GM20000 (cell line): ENCODE results near the gene ANTXR2.
"Not testable (repeated sequence)": the region's sequence is repeated elsewhere in the genome, so short reads cannot be mapped to it uniquely, and the experiment has no call there.

Experiments
- DNase-seq: peaks from one replicate; pipeline ENCODE4 v3.0.0; 2012; ENCODE audit warnings: low spot score
- TF ChIP-seq, protein P1 (sequence below): IDR thresholded peaks from 2 replicates; pipeline ENCODE4 v1.5.1; 2012; ENCODE audit warnings: mild to moderate bottlenecking, control low read depth; ENCODE audit errors: extremely low read depth, missing control alignments

The ANTXR2 gene

DNA sequence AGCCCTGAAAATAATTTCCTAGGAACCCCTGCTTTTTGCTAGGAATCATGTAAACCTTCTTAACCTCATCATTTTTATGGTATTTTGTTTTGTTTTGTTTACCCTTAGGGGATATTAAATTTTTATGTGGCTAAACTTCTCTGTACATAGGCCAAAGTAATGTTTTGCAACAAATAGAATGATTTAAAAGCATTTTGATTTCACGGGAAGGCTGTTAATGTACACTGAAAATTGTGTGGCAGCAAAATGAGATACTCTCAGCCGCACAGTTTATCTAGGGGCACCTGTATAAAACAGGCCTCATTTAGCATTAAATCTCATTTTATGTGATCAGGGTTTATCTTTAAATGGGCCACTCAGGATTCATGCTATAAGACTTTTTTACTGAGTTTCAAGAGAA is 175.0 kb downstream of the ANTXR2 start:
- TF ChIP-seq, protein P1, sequence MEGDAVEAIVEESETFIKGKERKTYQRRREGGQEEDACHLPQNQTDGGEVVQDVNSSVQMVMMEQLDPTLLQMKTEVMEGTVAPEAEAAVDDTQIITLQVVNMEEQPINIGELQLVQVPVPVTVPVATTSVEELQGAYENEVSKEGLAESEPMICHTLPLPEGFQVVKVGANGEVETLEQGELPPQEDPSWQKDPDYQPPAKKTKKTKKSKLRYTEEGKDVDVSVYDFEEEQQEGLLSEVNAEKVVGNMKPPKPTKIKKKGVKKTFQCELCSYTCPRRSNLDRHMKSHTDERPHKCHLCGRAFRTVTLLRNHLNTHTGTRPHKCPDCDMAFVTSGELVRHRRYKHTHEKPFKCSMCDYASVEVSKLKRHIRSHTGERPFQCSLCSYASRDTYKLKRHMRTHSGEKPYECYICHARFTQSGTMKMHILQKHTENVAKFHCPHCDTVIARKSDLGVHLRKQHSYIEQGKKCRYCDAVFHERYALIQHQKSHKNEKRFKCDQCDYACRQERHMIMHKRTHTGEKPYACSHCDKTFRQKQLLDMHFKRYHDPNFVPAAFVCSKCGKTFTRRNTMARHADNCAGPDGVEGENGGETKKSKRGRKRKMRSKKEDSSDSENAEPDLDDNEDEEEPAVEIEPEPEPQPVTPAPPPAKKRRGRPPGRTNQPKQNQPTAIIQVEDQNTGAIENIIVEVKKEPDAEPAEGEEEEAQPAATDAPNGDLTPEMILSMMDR, result no peak
- no peak for DNase-seq

DNA sequence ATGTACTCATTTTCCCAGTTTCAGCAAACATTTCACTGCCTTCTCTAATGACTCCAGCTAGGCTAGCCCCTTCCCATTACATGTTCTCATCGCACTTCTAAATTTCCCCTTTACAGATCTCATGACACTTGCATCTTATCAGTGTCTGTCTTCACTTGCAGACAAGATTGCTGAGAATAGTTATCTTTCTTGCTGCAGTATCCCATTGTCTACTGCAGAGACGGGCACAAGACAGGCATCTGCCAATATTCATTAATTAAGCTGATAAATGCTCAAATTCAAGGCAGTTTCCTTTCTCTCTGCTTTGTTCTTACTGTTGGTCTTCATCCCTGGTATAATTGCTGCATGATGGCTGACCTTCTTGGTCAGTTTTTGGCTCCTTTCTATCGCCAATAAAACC is 175.9 kb downstream of the ANTXR2 start:
- TF ChIP-seq, protein P1, result no peak
- DNase-seq, result no peak

DNA sequence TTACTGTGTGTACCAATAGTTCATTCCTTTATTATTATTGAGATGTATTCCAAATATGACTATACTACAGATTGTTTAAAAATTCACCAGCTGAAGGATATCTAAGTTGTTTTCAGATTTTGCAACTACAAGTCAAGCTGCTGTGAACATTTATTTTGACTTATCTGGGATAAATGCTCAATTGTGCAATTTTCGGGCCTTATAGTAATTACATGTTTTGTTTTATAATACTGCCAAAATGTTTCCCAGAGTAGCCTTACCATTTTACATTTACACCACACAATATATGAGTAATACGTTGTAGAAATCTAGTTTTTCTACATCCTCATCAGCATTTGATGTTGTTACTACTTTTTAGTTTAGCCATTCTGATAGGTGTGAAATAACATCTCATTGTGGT is 179.6 kb downstream of the ANTXR2 start:
- no peak for DNase-seq
- TF ChIP-seq, protein P1, result no peak

DNA sequence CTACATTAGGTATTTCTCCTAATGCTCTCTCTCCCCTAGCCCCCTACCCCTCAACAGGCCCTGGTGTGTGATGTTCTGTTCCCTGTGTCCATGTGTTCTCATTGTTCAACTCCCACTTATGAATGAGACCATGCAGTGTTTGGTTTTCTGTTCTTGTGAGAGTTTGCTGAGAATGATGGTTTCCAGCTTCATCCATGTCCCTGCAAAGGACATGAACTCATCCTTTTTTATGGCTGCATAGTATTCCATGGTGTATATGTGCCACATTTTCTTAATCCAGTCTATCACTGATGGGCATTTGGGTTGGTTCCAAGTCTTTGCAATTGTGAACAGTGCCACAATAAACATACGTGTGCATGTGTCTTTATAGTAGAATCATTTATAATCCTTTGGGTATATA is 184.0 kb downstream of the ANTXR2 start:
- DNase-seq, result not testable (repeated sequence)

DNA sequence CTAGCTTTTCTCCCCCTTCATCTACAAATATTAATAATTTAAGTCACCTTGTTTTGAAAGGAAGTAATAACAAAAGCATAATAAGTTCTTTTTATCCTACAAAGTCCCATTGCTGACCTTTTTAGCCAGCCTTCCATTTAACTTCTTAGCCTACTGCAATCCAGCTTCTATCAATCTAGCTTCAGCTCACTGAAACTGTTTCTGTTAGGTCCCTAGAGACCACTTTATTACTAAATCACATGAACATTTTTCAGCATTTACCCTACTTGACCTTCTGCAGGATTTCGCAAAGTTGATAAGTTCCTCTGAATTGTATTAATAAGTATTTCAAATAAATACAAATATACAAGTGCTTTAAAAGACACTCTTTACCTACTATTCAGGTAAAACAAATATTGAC is 186.5 kb downstream of the ANTXR2 start:
- TF ChIP-seq, protein P1, result no peak
- no peak for DNase-seq

DNA sequence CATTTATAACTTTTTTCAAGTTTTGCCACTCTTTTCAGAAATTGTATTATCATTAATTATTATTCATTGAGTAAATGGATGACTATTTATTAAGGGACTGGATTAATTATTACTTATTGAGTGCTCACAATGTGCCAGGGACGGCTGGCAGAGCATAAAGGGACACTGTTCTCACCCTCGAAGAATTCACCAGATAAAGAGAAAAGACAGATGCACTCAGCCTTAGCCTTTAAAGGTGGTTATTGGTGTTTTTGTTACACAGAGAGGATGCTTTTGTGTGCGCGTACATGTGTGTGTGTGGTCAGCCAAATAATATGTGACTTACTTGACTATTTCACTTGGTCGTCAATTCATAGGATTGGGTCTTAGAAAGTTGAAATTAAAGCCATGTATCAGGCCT is 187.0 kb downstream of the ANTXR2 start:
- no peak for DNase-seq
- TF ChIP-seq, protein P1, result no peak

DNA sequence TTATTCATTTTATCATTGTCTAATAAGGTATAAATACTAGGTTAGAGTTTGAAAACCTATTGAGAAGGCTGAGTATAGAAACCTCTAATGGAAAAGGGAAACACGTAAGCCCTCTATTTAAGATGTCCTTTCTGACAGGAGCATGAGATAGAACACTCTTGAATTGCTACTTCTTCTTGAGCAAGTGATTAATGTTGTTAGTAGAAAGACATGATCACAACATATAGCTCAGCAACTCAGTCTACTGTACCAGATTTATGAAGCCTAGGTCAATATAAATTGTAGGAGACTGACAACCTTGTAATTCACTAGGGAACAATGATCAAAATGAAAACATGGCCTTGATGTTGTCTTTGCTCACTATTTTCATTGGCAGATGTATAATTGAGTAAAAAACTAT is 189.7 kb downstream of the ANTXR2 start:
- DNase-seq, result no peak
- TF ChIP-seq, protein P1, result no peak

DNA sequence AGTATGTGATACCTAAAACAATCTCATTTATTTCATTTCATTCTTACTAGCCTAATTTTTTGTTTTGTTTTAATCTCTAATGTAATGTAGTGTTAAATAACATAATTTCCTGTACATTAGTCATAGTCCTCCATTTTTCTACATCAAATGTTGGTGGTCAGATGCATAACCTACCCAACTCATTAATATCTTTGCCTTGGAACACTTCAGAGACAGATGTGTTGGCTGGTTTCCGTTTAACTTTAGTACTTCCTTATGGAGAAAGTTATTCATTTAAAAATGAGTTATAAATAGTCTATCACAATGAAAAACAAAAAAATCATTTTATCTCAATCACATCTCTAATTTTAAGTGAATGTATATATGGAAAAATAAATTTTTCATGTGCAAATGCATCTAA is 190.2 kb downstream of the ANTXR2 start:
- TF ChIP-seq, protein P1, result no peak
- no peak for DNase-seq
